ENCODE measurements around the gene SLC1A2. TPM values are rescaled to one million over a fixed set of nuclear protein-coding genes. Genes with fewer than 3 reads are reported as not detected.

Gene SLC1A2
- total RNA-seq, 1 experiment from 2014 or later: 0.11 TPM

GRCh38 chr11:35313066-35313759 lies 106.1 kb downstream of the SLC1A2 start:
- no peak overlapping the region for H3K27ac ChIP-seq (ENCODE audit: low read depth, low read length, poor library complexity, severe bottlenecking)
- no peaks in the 10 kb centered on the region for H3K4me1 ChIP-seq (ENCODE audit: insufficient read depth, low read length, poor library complexity, severe bottlenecking)
- intact Hi-C loops (cut with micrococcal nuclease; ENCODE audit: unreplicated experiment): no loop called here
- H3K4me3 ChIP-seq (ENCODE audit: low read depth, low read length, poor library complexity, severe bottlenecking): no peak overlapping the region
- CTCF ChIA-PET: interaction anchor here (0.6 kb wide), 1 partner anchor 246 kb away, joined by 3 read pairs; no protein-coding TSS in a partner anchor
- no peaks in the 10 kb centered on the region for H3K36me3 ChIP-seq (ENCODE audit: insufficient read depth, low read length, poor library complexity, severe bottlenecking)
- DNase-seq (ENCODE audit: low spot score): no peak
- no peak for TF ChIP-seq EZH2 (IDR thresholded peaks at IDR 0.05; ENCODE audit: borderline replicate concordance, low read depth, low read length, poor library complexity, severe bottlenecking)
- no peak for TF ChIP-seq CTCF (conservative IDR thresholded peaks at IDR 0.05; ENCODE audit: low read depth, low read length)
- no TSS peak for BruUV-seq (replicated peaks)
- no peaks in the 10 kb centered on the region for H3K9me3 ChIP-seq (ENCODE audit: low read depth, low read length, poor library complexity, severe bottlenecking)
- H3K27me3 ChIP-seq (replicated peaks; ENCODE audit: insufficient read depth, low read depth, low read length, poor library complexity): no peaks in the 10 kb centered on the region
- POLR2A ChIA-PET (ENCODE audit: low non-redundant PET): no interaction called here

DNA sequence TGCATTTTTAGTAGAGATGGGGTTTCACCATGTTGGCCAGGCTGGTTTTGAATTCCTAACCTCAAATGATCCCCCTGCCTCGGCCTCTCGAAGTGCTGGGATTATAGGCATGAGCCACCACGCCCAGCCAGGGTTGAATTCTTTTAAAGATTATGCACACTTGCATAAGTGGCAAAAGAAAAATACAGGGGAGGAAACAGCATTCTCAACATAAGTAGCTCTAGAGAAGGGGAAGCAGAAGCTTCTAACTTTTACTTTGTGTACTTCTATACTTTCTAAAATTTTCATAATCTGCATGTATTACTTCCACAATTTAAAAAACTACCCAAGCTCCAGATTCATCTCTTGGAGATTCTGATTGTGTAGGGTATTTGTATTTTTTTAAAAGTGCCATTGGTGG lies 108.0 kb downstream of the SLC1A2 start:
- DNase-seq (ENCODE audit: low spot score): no peak
- intact Hi-C loops (cut with micrococcal nuclease; ENCODE audit: unreplicated experiment): no loop called here
- BruUV-seq (replicated peaks): no TSS peak
- Histone ChIP-seq H3K27me3 (replicated peaks; ENCODE audit: insufficient read depth, low read depth, low read length, poor library complexity) (no peaks in the 10 kb centered on the region), H3K36me3 (ENCODE audit: insufficient read depth, low read length, poor library complexity, severe bottlenecking) (no peaks in the 10 kb centered on the region), H3K4me3 (ENCODE audit: low read depth, low read length, poor library complexity, severe bottlenecking) (no peak overlapping the region), H3K9me3 (ENCODE audit: low read depth, low read length, poor library complexity, severe bottlenecking) (no peaks in the 10 kb centered on the region), H3K4me1 (ENCODE audit: insufficient read depth, low read length, poor library complexity, severe bottlenecking) (no peaks in the 10 kb centered on the region), H3K27ac (ENCODE audit: low read depth, low read length, poor library complexity, severe bottlenecking) (no peak overlapping the region)
- ChIA-PET POLR2A (ENCODE audit: low non-redundant PET) (no interaction called here), CTCF (interaction anchor here (0.9 kb wide), 1 partner anchor 593 kb away, joined by 5 read pairs; no protein-coding TSS in a partner anchor)
- no peak for TF ChIP-seq CTCF (conservative IDR thresholded peaks at IDR 0.05; ENCODE audit: low read depth, low read length)
- TF ChIP-seq EZH2 (IDR thresholded peaks at IDR 0.05; ENCODE audit: borderline replicate concordance, low read depth, low read length, poor library complexity, severe bottlenecking): no peak

GRCh38 chr11:35308157-35308556 lies 111.2 kb downstream of the SLC1A2 start:
- ChIA-PET CTCF (interaction anchor here (0.6 kb wide), 1 partner anchor 37 kb away, joined by 3 read pairs; no protein-coding TSS in a partner anchor), POLR2A (ENCODE audit: low non-redundant PET) (no interaction called here)
- Histone ChIP-seq H3K27me3 (replicated peaks; ENCODE audit: insufficient read depth, low read depth, low read length, poor library complexity) (peaks cover 5% of the 10 kb centered on the region), H3K4me1 (ENCODE audit: insufficient read depth, low read length, poor library complexity, severe bottlenecking) (no peaks in the 10 kb centered on the region), H3K27ac (ENCODE audit: low read depth, low read length, poor library complexity, severe bottlenecking) (no peak overlapping the region), H3K36me3 (ENCODE audit: insufficient read depth, low read length, poor library complexity, severe bottlenecking) (no peaks in the 10 kb centered on the region), H3K4me3 (ENCODE audit: low read depth, low read length, poor library complexity, severe bottlenecking) (no peak overlapping the region), H3K9me3 (ENCODE audit: low read depth, low read length, poor library complexity, severe bottlenecking) (no peaks in the 10 kb centered on the region)
- BruUV-seq (replicated peaks): no TSS peak
- intact Hi-C loops (cut with micrococcal nuclease; ENCODE audit: unreplicated experiment): loop anchor here (5.0 kb wide), 1 partner anchor 381 kb away; no protein-coding TSS in a partner anchor
- DNase-seq (ENCODE audit: low spot score): no peak
- TF ChIP-seq CTCF (conservative IDR thresholded peaks at IDR 0.05; ENCODE audit: low read depth, low read length) (no peak), EZH2 (IDR thresholded peaks at IDR 0.05; ENCODE audit: borderline replicate concordance, low read depth, low read length, poor library complexity, severe bottlenecking) (no peak)
